GM18951 (cell line): ENCODE measurements around the gene COX6A1.

Experiments used
- POLR2A ChIP-seq: IDR thresholded peaks from 4 replicates; pipeline ENCODE4 v1.6.1; 2011; ENCODE audit warnings: mild to moderate bottlenecking; ENCODE audit not compliant: insufficient read length, insufficient read depth; ENCODE audit errors: extremely low read depth
- in situ Hi-C: fragments of 300-500 bp; cut with MboI; formaldehyde crosslinking; loops from one replicate; pipeline ENCODE4 v1.12.0; 2022; ENCODE audit warnings: low sequenced_read_pairs, mixed read lengths, inconsistent platforms; ENCODE audit not compliant: unreplicated experiment

The COX6A1 gene

DNA sequence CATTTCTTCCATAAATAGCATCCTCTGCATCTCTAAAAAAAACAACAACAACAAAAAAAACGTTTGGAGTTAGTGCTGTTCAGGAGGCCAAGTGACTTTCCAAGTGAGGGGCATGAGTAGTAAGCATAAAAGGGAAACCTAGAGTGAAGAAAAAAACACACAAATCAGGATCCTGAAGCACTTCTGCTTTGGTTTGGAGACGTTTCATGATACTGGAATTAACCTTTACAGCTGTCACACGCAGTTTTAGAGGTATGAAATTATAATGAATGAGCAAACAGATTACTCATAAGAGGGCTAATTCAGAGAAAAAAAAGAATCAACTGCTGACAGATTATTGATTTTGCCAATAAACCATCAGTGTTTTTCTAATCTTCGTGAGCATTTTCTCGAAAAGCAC, 27.8 kb downstream of the COX6A1 start:
- in situ Hi-C loops, result no loop called here
- TF ChIP-seq POLR2A, result no peak

GRCh38 chr12:120466560-120467315, 28.8 kb downstream of the COX6A1 start:
- in situ Hi-C loops, result no loop called here
- no peak for TF ChIP-seq POLR2A

GRCh38 chr12:120467439-120467838, 29.5 kb downstream of the COX6A1 start:
- no peak for TF ChIP-seq POLR2A
- in situ Hi-C loops, result no loop called here

DNA sequence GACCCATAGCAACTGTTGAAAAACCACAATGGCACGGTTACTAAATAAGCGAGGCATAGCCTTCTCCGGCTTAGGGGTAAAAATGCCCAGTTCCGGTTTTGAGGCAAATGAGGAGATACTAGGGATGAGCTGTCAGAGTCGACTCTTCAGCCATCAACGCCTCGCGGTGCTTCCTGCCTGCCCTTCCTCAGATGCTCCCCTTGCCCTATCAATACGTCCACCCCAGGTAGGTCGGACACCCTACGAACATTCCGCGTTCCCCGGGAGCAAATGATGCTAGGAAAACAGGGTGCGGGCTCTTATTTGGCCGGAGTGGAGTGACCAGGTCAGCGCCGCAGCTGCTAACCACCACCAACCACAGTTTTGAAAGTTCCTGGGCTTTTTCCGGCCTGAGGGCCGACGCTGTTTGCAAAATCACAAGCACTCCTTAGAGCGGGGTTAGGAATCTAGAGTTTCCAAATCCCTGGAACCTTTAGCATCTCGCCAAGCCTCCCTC, 30.5 kb downstream of the COX6A1 start:
- TF ChIP-seq POLR2A, result peak; percentile 19
- in situ Hi-C loops, result no loop called here

- no peak for TF ChIP-seq POLR2A
- in situ Hi-C loops, result no loop called here
Measured at GRCh38 chr12:120468821-120469449, 31.0 kb downstream of the COX6A1 start.

- in situ Hi-C loops, result no loop called here
Measured at GRCh38 chr12:120469450-120470149, 31.7 kb downstream of the COX6A1 start, which contains the start of gene SRSF9. TSS of gene SRSF9 (minus strand) at chr12:120469748. CDS start at chr12:120469609, 139 bp downstream.

GRCh38 chr12:120470150-120470784, 32.4 kb downstream of the COX6A1 start:
- in situ Hi-C loops, result no loop called here
- TF ChIP-seq POLR2A, result no peak

More at GRCh38 chr12:120469450-120470149, 31.7 kb downstream of the COX6A1 start, which contains the start of gene SRSF9:
- TF ChIP-seq POLR2A, result peak; percentile 94

- in situ Hi-C loops, result no loop called here
- TF ChIP-seq POLR2A, result no peak
Measured at GRCh38 chr12:120472521-120472920, 34.6 kb downstream of the COX6A1 start.

GRCh38 chr12:120473807-120474615, 36.1 kb downstream of the COX6A1 start:
- in situ Hi-C loops, result no loop called here
- TF ChIP-seq POLR2A, result no peak

GRCh38 chr12:120474616-120474960, 36.7 kb downstream of the COX6A1 start:
- in situ Hi-C loops, result no loop called here
- no peak for TF ChIP-seq POLR2A

DNA sequence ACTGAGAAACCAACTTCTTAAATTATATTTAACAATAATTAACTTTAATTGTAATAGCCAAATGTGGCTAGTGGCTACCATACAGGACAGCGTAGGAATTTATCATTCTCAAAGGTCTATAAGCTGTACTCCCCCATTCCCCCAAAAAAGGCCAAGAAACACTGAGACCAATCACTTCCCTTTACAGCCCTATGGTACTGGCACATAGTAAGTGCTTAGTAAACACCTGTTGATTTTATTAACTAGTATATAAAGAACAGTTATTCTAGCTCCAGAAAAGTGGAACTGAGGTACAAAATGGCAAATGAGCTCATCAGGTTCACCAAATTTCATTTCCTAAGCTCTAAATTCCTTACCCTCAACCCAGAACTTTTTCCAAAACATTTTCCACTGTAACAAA, 37.7 kb downstream of the COX6A1 start:
- TF ChIP-seq POLR2A, result no peak
- in situ Hi-C loops, result no loop called here

GRCh38 chr12:120479458-120479857, 41.5 kb downstream of the COX6A1 start:
- in situ Hi-C loops, result no loop called here
- TF ChIP-seq POLR2A, result no peak
